Erythroblast (primary cell): ENCODE measurements around the gene SVOPL.

Experiments used
- GATA1 ChIP-seq: IDR thresholded peaks from 2 replicates; pipeline ENCODE4 v1.6.1; 2011; ENCODE audit warnings: low read depth, mild to moderate bottlenecking, control low read depth, low read length, moderate library complexity
- POLR2A ChIP-seq: IDR thresholded peaks from 2 replicates; pipeline ENCODE4 v1.6.1; 2011; ENCODE audit warnings: mild to moderate bottlenecking, low read length

DNA sequence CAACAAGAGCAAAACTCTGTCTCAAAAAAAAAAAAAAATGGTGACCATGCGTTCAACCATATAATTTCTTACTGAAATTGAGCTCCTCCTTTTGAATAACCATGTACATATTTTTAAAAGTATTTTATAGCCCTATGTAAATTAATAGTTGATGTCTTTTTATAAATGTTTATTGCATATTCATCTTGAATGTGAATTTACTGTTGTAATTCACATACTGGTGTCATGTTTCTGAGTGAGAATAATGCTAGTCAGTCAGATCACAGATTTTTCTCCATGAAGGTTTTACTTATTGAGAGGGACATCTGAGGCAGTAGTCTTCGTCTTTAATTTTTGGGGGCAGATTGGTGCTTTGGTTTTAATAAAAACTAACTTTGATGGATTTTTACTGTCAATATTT lies 112.2 kb downstream of the SVOPL start:
- TF ChIP-seq POLR2A (no peak), GATA1 (no peak)
